Stomach (tissue), 9 donors: ENCODE measurements around the gene VASH2. TPM values are rescaled to one million over a fixed set of nuclear protein-coding genes. Genes with fewer than 3 reads are reported as not detected.

Experiments used
- DNase-seq, 2 donors: peaks; one replicate each; pipeline versions ENCODE4 v3.0.0 to v3.0.0-alpha.2; 2013 to 2019
- H3K27ac ChIP-seq, 5 donors: fragments of 200-600 bp in 4 of 5; sonication (generic) in 4 of 5; one replicate each; pipeline ENCODE4 v1.5.1; 2013 to 2019; ENCODE audit warnings: mild to moderate bottlenecking in 1 of 5, moderate library complexity in 1 of 5
- H3K27me3 ChIP-seq, 3 donors: fragments of 200-600 bp; sonication (generic); one replicate each; pipeline ENCODE4 v1.5.1; 2017 to 2019; ENCODE audit warnings: mixed run types in 1 of 3
- H3K36me3 ChIP-seq, 4 donors: fragments of 200-600 bp; sonication (generic); 1 replicate in 3 of 4; 2 replicates in 1 of 4; pipeline ENCODE4 v1.5.1; 2016 to 2019
- H3K4me1 ChIP-seq, 4 donors: fragments of 200-600 bp; sonication (generic); one replicate each; pipeline ENCODE4 v1.5.1; 2016 to 2019
- H3K4me3 ChIP-seq, 4 donors: fragments of 200-600 bp; sonication (generic) in 3 of 4; one replicate each; pipeline ENCODE4 v1.5.1; 2016 to 2019; ENCODE audit warnings: mild to moderate bottlenecking in 1 of 4
- H3K9me3 ChIP-seq, 4 donors: fragments of 200-600 bp; sonication (generic); one replicate each; pipeline ENCODE4 v1.5.1; 2016 to 2019
- CTCF ChIP-seq, 7 experiments: fragments of 450-650 bp in 4 of 7; fragments of 200-600 bp in 3 of 7; sonication (generic) in 3 of 7; IDR thresholded peaks; one replicate each; pipeline ENCODE4 v1.5.1; 2016 to 2019; ENCODE audit warnings: antibody characterized with exemption in 7 of 7, control low read depth in 2 of 7, mild to moderate bottlenecking in 1 of 7
- EP300 ChIP-seq: sonication (generic); formaldehyde crosslinking; IDR thresholded peaks from one replicate; pipeline ENCODE4 v1.6.1; 2017; ENCODE audit warnings: antibody characterized with exemption
- POLR2A ChIP-seq, 4 donors: fragments of 450-650 bp; IDR thresholded peaks; one replicate each; pipeline ENCODE4 v1.6.1; 2016; ENCODE audit warnings: antibody characterized with exemption in 4 of 4, control low read depth in 2 of 4, mild to moderate bottlenecking in 1 of 4, moderate library complexity in 1 of 4
- POLR2AphosphoS5 ChIP-seq, 3 donors: sonication (generic); formaldehyde crosslinking; IDR thresholded peaks; one replicate each; pipeline ENCODE4 v1.6.1; 2016; ENCODE audit warnings: antibody characterized with exemption in 3 of 3
- WGBS, 5 donors: extraction: QIAGEN DNeasy Blood & Tissue Kit in 3 of 5; methylation state at CpG; one replicate each; pipeline versions ENCODE4 v1.1.5 to v1.1.7; 2013 to 2018; 5-methylcytosine and 5-hydroxymethylcytosine counted together
- intact Hi-C: fragments of 100-400 bp; cut with DNase I; formaldehyde crosslinking; loops from one replicate; pipeline ENCODE4 v1.15.1; 2023; ENCODE audit warnings: low total_unique reads
- polyA plus RNA-seq, 3 donors: library from polyadenylated mRNA; stranded (reverse); fragments of 200-250 nt; gene quantifications; one replicate each; pipeline ENCODE4 v1.2.3, GENCODE V29; 2013
- total RNA-seq, 5 donors: library from RNA; depleted of rRNA; stranded (reverse); fragments of >200 nt; gene quantifications; one replicate each; pipeline versions ENCODE4 v1.1.0 to v1.2.3, GENCODE V29; 2014 to 2016
- donor health status: healthy with polysubstance abuse.
- donor health status: Bipolar disorder and iron deficiency.
- donor health status: healthy.

Gene VASH2
- total and polyA plus RNA-seq, 8 donors: 0.13 to 10.3 (median 0.93) TPM; not detected in 4

DNA sequence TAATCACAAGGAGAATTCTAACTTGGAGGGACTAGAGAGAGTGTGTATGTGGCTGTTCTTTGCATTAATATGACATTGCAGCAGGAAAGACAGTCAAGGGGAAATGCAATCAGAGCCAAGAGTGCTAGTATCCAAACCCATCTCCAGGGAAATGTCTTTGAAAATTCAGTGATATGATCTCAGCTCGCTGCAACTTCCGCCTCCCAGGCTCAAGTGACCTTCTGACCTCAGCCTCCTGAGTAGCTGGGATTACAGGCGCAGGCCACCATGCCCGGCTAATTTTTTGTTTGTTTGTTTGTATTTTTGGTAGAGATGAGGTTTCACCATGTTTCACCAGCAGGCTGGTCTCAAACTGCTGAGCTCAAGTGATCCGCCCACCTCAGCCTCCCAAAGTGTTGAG, 16.3 kb downstream of the VASH2 start:
- intact Hi-C loops: no loop called here
- H3K27me3 ChIP-seq: no peaks in the 10 kb centered on the region
- 85 to 94% (median 92%) methylated on average over 5 of the region's 5 CpGs for WGBS, 5 donors
- no peak for TF ChIP-seq POLR2A (IDR thresholded peaks at IDR 0.05)
- TF ChIP-seq EP300: no peak
- no peak for TF ChIP-seq CTCF (IDR thresholded peaks at IDR 0.05)
- no peak for TF ChIP-seq POLR2AphosphoS5 (IDR thresholded peaks at IDR 0.05)
- DNase-seq: no peak
- H3K36me3 ChIP-seq: no peaks in the 10 kb centered on the region
- H3K27ac ChIP-seq: no peak overlapping the region
- no peaks in the 10 kb centered on the region for H3K9me3 ChIP-seq
- H3K4me1 ChIP-seq: no peaks in the 10 kb centered on the region
- no peak overlapping the region for H3K4me3 ChIP-seq

GRCh38 chr1:212967801-212968200, 17.5 kb downstream of the VASH2 start:
- Histone ChIP-seq H3K9me3 (no peaks in the 10 kb centered on the region), H3K36me3 (no peaks in the 10 kb centered on the region), H3K4me3 (no peak overlapping the region), H3K4me1 (no peaks in the 10 kb centered on the region), H3K27ac (no peak overlapping the region), H3K27me3 (no peaks in the 10 kb centered on the region)
- intact Hi-C loops: no loop called here
- no peak for DNase-seq
- 75 to 86% (median 77%) methylated on average over 8 of the region's 8 CpGs for WGBS, 5 donors
- TF ChIP-seq POLR2AphosphoS5 (IDR thresholded peaks at IDR 0.05): no peak
- TF ChIP-seq CTCF (IDR thresholded peaks at IDR 0.05): peak in 5 of 7 experiments; percentile 22 to 50 (median 37)

- H3K36me3 ChIP-seq: no peaks in the 10 kb centered on the region
- TF ChIP-seq EP300: no peak
- TF ChIP-seq CTCF (IDR thresholded peaks at IDR 0.05): no peak
- no peak for TF ChIP-seq POLR2AphosphoS5 (IDR thresholded peaks at IDR 0.05)
- TF ChIP-seq POLR2A (IDR thresholded peaks at IDR 0.05): no peak
- no peaks in the 10 kb centered on the region for H3K9me3 ChIP-seq
- H3K27me3 ChIP-seq: no peaks in the 10 kb centered on the region
- WGBS, 5 donors: 61 to 80% (median 72%) methylated on average over 3 of the region's 3 CpGs
- intact Hi-C loops: no loop called here
- no peak overlapping the region for H3K27ac ChIP-seq
- H3K4me3 ChIP-seq: no peak overlapping the region
- H3K4me1 ChIP-seq: no peaks in the 10 kb centered on the region
- no peak for DNase-seq
These were observed 18.1 kb downstream of the VASH2 start for GRCh38 chr1:212968368-212968863.

DNA sequence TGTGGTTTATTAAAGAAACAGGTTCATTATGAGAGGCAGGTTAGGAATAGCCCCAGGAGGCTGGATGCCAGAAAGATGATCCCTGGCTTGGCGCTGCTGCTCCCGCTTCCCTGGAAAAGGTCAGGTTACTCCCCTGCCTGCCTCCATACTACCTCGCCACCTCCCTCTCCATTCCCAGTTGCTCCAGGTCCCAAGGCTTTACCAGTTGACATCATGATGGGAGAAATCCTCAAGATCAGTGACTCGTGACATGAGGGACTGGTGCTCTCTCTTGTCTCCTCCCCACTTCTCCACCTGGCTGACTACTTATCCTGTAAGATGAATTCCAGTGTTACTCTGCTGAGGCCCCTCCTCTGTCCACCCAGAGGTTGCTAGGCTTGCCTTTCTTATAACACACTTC, 19.7 kb downstream of the VASH2 start:
- 84 to 98% (median 91%) methylated on average over 4 of the region's 4 CpGs for WGBS, 5 donors
- Histone ChIP-seq H3K36me3 (no peaks in the 10 kb centered on the region), H3K27me3 (no peaks in the 10 kb centered on the region), H3K4me1 (no peaks in the 10 kb centered on the region), H3K4me3 (no peak overlapping the region), H3K9me3 (no peaks in the 10 kb centered on the region), H3K27ac (no peak overlapping the region)
- no peak for TF ChIP-seq POLR2AphosphoS5 (IDR thresholded peaks at IDR 0.05)
- no peak for TF ChIP-seq POLR2A (IDR thresholded peaks at IDR 0.05)
- TF ChIP-seq CTCF (IDR thresholded peaks at IDR 0.05): no peak
- TF ChIP-seq EP300: no peak
- intact Hi-C loops: no loop called here
- peak in 1 of 2 donors; percentile 8 for DNase-seq
